GM10847 (cell line): ENCODE measurements around the gene MRTFB.

Experiments used
- POLR2A ChIP-seq: IDR thresholded peaks from 2 replicates; pipeline ENCODE4 v1.6.1; 2011; ENCODE audit not compliant: insufficient read length; ENCODE audit errors: extremely low read depth

Gene MRTFB

DNA sequence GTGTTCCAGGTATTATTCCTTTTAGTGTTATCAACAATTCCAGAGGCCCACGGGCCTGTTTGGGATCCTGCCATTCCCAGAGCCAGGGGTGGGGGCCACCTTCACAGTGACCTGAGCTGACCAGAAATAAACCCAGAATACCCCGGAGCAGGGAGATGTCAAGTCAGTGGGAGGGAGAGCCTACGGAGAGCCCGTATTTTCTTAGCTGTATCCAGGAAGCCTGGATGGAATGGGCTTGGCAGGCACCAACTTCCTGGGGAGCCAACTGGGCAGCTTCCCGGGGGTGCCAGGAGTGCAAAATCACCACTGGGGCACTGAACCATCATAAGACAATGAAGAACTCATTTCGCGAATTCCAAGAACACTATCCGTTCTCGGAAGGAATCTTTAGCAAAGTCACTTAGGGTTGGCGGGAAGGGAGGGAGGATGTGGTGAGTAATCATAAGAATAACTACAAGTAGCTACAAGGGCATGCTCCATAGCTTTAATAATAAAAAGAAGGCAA is 13.2 kb upstream of the MRTFB start:
- no peak for TF ChIP-seq POLR2A

DNA sequence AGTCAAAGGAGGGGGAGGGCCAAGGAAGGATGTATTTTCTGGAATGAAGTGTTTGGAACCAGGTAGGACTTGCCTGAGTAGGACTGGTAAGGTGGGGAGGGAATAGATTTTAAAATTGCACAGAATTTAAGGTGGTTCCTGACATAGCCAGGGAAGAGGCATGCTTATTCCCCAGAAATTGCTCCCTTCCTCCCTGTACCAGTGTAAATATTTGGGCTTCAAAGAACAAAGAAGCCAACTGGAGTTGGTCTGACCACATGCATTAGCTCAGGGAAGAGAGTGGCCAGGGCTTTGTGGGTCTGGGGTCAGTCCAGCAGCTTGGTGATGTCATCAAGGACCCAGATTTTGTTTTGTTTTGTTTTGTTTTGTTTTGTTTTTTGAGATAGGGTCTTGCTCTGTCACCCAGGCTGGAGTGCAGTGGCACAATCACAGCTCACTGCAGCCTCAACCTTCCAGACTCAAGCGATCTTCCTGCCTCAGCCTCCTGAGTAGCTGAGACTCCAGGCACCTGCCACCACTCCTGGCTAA is 9.3 kb upstream of the MRTFB start:
- TF ChIP-seq POLR2A: no peak

DNA sequence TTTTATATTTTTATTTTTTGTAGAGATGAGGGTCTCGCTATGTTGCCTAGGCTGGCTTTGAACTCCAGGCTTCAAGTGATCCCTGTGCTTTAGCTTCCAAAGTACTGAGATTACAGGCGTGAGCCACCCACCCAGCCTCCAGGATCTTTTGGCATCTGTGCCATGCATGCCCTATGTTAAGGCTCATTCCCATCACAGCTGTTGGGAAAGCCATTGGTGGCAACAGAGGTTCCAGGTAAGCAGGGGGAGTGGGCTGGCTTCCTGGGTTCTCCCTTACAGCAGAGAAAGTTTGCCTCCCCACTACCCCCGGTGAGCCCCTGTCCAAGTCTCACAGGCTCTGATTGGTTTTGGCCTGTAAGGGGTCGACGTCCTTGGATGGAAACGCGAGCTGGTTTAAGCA is 8.9 kb upstream of the MRTFB start:
- no peak for TF ChIP-seq POLR2A

- no peak for TF ChIP-seq POLR2A
Observed at GRCh38 chr16:14063618-14064581, 7.2 kb upstream of the MRTFB start.

DNA sequence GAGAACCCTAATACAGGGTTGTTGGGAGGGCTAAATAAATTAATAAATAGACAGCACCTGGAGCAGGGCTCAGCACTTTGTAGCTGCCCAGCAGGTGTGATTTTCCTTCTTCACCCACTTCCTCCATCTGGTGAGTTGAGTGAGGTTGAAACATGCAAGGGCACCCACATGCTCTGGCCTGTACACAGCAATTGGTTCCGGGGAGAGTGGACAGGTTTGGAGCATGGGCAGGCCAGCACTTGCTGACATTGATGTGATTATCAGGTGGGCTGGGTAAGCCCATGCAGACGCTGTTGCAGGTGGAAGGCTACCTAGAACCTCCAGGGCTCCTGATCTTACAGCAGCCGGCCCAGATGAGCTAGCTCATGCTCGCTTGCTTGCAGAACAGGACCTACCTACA is 1.3 kb upstream of the MRTFB start:
- TF ChIP-seq POLR2A: no peak

DNA sequence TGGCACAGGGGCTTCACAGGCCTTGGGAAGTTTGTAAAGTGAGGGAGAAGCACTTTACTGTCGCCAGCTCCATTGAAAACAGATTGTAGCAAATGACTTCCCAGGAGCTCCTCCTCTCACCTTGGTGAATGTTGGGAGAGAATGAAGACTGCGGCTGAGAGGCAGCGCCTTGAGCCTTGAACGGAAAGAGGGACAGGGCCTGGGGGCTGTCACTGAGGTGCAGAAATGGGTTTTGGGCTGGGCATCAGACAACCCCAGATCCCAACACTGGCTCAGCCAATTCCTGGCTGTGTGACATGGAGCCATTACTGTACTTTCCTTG is 603 bp upstream of the MRTFB start:
- TF ChIP-seq POLR2A: no peak

GRCh38 chr16:14071576-14072271 is 605 bp downstream of the MRTFB start:
- no peak for TF ChIP-seq POLR2A

- TF ChIP-seq POLR2A: no peak
Observed at GRCh38 chr16:14072360-14072759, 1.2 kb downstream of the MRTFB start.

- no peak for TF ChIP-seq POLR2A
Observed at GRCh38 chr16:14074544-14074943, 3.4 kb downstream of the MRTFB start.

- no peak for TF ChIP-seq POLR2A
Observed at GRCh38 chr16:14077918-14078317, 6.8 kb downstream of the MRTFB start.

DNA sequence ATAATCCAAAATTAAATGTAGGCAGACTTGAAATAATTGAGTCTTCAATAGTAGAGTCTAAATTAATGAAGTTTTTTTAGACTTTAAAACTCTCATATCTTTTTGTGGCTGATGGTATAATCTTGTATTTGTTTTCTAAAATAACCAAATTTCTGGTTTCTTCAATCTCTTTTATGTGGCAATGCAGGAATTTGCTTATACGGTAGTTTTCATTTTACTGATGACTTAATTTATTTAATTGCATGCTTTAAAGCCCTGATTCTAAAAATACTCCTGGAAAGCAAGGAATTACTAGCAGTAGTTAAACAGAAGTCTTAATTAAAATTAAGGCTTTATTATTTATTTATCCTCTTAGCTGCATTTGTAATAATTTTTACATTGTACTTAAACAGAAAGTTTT is 15.4 kb downstream of the MRTFB start:
- TF ChIP-seq POLR2A: no peak

DNA sequence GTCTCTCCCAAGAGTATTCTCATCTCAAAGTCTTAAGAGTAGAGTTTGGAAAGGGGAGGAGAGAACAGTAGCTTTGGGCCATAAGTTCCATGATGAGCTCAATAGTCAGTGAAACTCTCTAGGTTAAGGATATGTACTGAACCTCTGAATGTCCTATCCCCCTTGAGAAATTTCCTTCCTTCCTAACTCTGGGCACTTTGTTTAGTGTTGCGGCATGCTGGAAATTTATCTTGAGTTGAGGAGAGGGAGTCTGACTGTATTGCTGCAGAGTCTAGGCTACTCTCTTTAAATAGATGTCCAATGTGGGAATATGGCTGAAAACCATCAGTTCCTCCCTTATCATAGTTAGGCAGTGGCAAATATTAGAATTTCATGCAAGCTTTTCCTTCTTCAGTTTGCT is 16.1 kb downstream of the MRTFB start:
- no peak for TF ChIP-seq POLR2A

DNA sequence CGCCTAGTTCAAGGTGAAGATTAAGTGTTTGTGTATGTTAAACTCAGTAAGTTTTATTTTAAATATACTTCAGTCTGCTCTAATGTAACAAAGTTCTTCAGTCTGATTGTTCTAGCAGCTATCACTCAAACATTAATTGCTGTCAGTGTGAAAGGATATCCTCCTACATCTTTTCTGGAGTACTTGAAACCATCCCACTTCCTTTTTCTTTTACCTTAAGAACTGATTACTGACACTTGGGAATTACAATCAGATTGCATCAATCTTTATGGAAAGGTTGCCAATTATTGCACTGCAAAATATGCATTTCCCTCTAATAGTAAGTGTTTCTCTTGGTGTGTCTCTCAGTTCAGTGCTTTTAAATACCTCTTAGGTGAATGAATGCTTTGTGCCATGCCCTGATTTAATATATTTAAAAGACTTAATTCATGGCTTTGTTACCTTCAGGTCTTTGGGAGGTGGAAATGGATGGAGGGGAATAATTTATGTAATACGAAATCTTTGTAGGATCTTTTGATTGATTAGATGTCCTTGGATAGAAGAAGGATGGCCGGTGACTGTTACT is 16.6 kb downstream of the MRTFB start:
- no peak for TF ChIP-seq POLR2A

GRCh38 chr16:14088155-14088753 is 17.1 kb downstream of the MRTFB start:
- no peak for TF ChIP-seq POLR2A

DNA sequence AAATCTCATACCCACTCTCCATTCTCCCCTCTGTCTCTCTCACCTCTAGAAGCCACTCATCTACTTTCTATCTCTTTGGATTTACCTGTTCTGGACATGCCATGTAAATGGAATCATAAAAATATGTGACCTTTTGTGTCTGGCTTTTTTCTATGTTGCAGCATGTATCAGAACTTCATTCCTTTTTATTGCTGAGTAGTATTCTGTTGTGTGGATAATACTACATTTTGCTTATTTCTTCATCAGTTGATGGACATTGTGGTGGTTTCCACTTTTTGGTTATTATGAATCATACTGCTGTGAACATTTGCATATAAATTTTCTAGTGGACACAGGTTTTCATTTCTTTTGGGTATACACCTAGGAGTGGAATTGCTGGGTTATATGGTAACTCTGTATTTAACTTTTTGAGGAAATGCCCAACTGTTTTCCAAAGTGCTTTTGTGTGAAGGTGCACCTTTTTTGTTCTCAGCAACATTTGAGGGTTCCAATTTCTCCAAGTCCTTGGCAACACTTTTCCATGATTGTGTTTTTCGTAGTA is 18.2 kb downstream of the MRTFB start:
- TF ChIP-seq POLR2A: no peak
